GM21381 (cell line): ENCODE measurements around the gene FCGBP.
"Not testable (repeated sequence)": the region's sequence is repeated elsewhere in the genome, so short reads cannot be mapped to it uniquely, and the experiment has no call there.

Experiments
- ATAC-seq: cut with Tn5 transposase; IDR thresholded peaks from one replicate; pipeline ENCODE4 v1.9.1; 2021; ENCODE audit warnings: mild to moderate bottlenecking, moderate library complexity; ENCODE audit not compliant: unreplicated experiment

FCGBP gene

DNA sequence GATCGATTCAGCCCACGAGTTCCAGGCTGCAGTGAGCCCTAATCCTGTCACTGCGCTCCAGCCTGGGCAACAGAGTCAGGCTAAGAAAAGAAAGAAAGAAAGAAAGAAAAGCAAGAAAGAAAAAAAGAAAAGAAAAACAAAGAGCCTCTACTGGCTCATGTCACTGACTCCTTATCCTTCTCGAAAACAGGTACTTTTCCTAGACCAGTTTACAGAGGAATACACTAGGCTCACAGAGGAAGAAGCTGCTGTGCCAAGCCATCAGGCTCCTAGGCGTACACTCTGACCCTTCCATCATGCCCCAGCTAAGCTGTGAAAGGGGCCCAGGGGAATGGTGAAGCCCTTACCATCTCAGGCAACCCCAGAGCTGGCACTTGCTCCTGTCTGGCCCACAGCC lies 41.9 kb downstream of the FCGBP start:
- ATAC-seq, result not testable (repeated sequence)

DNA sequence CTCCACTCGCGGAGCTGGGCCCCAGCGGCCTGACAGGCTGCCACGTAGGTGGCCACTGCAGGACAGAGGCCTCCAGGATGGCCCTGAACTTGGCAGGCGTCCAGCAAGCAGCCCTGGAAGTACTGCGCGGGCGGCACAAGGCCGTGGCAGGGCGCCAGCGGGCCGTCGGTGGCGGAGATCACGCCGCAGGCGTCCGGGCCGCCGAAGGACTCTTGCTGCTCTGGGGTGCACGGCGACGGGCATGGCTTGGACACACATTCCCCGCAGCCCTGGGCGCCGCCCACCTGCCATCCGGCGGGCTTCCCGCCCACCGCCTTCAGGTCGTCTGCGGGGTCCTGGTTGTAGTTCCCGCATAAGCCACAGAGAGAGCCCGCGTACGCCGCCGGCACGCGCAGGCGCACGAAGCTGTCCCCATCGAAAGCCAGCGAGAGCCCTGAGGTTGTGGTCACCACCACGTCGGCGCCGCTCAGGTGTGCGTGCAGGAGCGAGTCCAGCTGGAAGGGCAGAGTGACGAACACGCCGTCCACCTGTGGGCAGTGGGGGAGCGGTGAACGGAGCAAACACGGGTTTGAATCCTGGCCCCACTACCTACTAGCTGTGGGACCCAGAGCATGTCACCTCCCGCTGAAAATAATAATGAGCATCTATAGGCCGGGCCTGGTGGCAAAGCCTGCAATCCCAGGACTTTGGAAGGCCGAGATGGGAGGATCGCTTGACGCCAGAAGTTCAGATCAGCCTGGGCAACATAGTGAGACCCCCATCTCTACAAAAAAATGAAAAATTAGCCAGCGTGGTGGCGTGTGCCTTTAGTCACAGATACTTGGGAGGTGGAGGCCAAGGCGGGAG lies 42.6 kb downstream of the FCGBP start:
- not testable (repeated sequence) for ATAC-seq

DNA sequence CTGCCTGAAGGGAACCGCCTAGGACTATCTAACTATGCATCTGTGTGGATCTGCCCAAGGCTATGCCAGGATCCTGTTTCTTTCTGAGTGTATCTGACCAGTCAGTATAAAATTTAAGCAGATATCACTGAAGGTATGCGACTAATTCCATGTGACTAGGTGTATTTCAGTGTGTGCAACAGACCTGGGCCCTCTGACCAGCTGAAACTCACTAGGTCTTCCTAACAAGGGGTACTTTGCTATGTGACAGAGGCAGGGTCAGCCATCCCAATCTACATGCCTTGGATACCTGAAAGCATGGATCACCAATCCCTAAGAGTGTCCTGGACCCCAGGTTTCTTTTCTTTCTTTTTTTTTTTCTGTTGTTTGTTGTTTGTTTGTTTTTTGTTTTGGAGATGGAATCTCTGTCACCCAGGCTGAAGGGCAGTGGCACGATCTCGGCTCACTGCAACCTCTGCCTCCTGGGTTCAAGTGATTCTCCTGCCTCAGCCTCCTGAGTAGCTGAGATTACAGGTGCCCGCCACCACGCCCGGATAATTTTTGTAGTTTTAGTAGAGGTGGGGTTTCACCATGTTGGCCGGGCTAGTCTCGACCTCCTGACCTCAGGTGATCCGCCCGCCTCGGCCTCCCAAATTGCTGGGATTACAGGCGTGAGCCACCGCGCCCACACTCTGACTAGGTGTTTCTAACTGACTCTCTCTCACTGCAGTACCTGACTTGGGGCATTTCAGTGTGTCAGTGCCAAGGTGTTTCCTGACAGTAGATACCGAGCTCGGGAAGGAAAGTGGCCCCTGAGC lies 43.5 kb downstream of the FCGBP start:
- no peak for ATAC-seq

DNA sequence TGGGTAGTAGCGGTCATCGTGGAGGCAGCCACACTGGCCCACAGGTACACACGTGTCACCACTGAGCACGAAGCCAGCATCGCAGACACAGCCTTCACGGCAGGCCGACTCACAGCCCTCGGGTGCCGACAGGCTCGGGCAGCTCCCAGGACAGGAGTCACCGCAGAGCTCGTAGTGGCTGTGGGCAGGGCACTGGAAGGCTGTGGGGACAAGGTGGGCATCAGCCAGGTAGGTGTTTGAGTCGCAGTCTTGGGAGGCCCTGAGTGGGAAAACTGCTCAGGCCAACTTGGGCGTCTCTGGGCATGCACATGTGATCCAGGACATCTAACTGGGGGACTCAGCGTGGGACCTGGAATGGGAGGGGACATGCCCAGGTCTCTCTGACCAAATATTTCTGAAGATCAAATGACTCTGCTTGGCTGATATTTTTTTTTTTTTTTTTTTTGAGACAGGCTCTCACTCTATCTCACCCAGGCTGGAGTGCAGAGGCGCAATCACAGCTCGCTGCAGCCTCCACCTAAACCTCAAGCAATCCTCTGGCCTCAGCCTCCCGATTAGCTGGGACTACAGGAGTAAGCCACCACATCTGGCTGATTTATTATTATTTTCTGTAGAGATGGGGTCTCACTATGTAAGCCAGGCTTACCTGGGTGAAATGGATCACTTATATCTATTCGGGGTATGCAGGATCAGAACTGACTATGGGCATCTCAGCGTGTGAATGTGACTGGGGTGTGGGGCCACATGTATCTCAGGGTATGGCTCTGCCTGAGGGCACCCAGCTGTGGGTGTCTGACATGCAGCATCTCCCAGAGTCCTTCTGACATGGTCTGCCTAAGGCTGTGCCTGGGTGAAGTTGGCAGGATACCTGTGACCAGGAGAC lies 44.3 kb downstream of the FCGBP start:
- ATAC-seq, result not testable (repeated sequence)

DNA sequence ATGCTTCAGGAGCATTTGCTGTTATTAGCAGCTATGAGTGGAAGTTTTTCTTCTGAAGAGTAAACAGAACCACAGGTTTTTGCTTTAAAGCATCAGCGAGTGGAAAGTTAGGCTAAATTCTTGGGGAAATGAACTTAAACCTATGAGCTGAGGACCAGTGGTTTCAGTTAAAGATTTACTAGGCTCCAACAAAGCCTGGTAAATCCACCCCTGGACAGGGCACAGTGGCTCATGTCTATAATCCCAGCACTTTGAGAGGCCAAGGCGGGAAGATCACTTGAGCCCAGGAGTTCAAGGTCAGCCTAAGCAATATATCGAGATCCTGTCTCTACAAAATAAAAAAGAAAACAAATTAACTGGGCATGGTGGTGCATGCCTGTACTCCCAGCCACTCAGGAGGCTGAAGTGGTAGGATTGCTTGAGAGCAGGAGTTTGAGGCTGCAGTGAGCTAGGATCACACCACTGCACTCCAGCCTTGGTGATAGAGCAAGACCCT lies 46.9 kb downstream of the FCGBP start:
- not testable (repeated sequence) for ATAC-seq

GRCh38 chr19:39885821-39886554 lies 48.4 kb downstream of the FCGBP start:
- ATAC-seq, result not testable (repeated sequence)

DNA sequence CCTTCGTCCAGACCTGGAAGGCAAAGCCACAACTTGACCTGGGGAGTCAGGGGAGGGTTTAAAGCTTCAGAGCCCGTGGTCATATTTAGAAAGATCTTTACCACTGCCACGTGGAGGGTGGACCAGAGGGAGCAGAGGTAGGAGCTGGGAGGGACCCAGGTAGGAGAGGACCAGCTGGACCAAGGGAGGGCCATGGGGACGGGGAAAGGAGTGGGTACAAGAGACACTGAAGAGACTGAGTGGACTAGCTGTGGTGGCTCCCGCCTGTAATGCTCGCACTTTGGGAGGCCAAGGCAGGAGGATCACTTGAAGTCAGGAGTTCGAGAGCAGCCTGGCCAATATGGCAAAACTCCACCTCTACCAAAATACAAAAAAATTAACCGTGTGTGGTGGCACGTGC lies 49.7 kb downstream of the FCGBP start:
- ATAC-seq, result not testable (repeated sequence)
